A204.1 (cell line): ENCODE measurements around the gene ZBTB48.
"Not testable (repeated sequence)": the region's sequence is repeated elsewhere in the genome, so short reads cannot be mapped to it uniquely, and the experiment has no call there.

Experiments used
- FAIRE-seq: peaks from 2 replicates; lab custom pipeline; 2012; peaks lifted over from hg19 to GRCh38; lab: Jason Lieb, UNC

ZBTB48 gene

DNA sequence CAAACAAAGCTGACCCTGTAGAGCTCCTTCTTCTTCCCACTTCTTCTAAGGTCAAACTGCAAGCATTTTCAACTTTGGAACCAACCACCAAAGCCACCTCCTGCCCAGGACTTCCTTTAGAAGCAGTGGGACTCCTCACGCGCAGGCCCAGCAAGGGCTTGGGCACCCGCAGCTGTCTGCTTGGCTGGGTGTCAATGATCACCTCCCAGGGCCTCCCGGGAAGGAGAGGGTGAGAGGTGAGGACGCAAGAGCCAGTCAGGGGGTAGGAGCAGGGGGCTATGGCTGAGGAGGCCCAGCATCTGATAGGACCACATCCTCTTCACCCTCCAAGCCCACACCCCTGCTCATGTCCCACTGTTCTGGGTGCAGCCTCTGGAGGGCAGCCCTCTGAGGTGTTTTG is 12.6 kb downstream of the ZBTB48 start:
- FAIRE-seq: no peak

- no peak for FAIRE-seq
Measured at GRCh38 chr1:6592865-6593593, 13.2 kb downstream of the ZBTB48 start.

- FAIRE-seq: no peak
Measured at GRCh38 chr1:6593810-6594209, 14.0 kb downstream of the ZBTB48 start.

DNA sequence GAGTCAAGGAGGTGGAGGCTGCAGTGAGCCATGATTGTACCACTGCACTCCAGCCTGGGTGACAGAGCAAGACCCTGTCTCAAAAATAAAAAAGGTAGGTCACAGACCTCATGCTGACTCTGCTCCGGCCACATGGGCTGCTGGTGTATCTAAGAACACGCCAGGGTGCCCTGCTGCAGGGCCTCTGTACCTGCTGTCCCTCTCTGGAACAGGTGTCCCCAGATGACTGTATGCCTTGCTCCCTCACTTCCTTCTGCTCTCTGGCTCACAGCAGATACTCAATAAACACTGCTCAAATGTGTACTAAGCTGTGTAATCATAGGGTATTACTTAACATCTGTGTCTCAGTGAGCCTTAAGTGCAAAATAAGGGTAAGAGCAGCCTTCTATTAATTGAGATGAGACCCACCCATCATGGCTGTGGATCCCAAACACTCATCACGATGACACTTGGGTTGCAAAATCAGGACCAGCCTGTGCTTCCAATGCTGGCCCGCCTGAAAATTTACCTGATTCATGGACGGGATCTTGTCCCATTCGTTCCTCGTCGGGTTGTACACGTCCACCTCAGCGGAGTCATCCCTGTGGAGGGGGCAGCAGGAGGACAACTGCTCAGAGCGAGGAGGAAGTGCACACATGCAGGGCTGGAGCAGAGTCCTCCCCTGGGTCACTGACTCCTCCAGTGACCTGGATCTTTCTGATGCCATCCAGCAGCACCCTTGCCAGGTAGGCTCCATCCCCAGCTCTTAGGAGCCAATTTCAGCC is 15.4 kb downstream of the ZBTB48 start:
- FAIRE-seq: no peak

GRCh38 chr1:6596351-6596750 is 16.6 kb downstream of the ZBTB48 start:
- no peak for FAIRE-seq

GRCh38 chr1:6596886-6597776 is 17.3 kb downstream of the ZBTB48 start:
- FAIRE-seq: no peak

DNA sequence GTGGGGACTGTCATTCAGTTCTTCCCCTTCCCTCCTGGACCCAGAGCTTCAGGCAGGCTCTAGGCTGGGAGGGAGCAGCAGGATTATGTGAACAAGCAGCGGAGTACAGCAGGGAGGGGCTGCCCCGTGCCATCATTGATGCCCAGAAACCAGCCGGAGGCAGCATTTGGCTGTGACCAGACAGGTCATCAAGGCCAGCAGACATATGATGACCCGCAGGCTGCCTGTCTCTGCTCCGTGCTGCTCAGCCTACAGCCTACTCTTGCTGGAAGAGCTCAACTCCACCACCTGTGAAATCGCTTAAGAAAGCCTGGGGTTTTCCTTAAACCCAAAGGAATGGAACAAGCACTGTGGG is 18.0 kb downstream of the ZBTB48 start:
- FAIRE-seq: no peak

GRCh38 chr1:6599141-6599975 is 19.6 kb downstream of the ZBTB48 start:
- no peak for FAIRE-seq

DNA sequence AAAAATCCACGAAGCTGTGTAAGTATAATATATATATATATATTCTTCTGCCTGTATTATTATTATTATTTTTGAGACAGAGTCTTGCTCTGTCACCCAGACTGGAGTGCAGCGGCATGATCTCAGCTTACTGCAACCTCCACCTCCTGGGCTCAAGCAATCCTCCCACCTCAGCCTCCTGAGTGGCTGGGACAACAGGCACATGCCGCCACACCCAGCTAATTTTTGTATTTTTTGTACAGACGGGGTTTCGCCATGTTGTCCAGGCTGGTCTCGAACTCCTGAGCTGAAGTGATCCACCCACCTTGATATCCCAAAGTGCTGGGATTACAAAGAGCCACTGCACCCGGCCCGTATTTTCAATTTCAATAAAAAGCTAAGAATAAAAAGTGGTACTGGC is 20.2 kb downstream of the ZBTB48 start:
- FAIRE-seq: not testable (repeated sequence)

GRCh38 chr1:6600410-6601048 is 20.7 kb downstream of the ZBTB48 start:
- FAIRE-seq: no peak

DNA sequence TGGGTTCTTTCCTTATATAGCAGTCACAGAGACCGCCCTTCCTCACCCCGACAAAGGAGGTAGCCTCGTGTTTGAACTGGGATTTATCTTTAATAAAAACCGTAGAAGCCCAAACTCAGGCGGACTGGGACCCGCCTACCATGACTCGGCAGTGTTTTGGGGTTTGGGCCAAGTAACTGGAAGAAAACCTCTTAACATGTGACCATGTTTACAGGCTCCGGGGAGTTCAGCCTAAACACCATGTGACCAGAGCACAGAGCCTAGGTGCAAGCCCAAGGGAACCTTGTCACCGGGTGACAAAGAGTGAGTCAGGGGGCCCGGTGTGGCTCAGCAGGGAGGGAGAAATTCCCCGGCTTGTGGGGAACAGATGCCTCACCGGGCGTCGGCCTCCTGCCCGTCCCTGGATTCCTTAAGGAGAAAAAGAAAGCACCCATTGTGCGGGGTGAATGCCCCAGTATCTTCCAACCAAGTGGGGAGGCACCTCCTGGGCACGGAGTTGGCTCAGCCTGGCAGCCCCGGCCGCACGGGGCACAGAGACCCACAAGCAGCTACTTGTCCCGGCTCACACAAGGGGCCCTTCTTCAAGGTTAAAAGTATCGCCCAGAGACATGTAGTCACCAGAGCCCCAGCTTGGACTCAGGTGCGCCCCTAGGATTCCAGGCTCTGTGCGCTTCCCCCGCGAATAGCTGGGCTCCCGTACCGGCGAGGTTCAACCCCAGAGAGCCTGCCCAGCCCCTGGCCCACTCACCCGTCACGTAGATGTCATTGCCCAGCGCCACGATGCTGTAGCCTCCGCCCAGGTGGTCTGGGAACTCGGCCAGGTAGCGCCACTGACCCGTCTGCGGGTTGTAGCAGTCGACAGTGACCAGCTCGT is 21.5 kb downstream of the ZBTB48 start:
- no peak for FAIRE-seq

GRCh38 chr1:6601923-6602668 is 22.3 kb downstream of the ZBTB48 start:
- FAIRE-seq: no peak

GRCh38 chr1:6602669-6603237 is 23.0 kb downstream of the ZBTB48 start, which contains the start of gene KLHL21:
Gene KLHL21 (minus strand): TSS chr1:6602869. CDS start chr1:6602817, 52 bp downstream.
- FAIRE-seq: no peak

DNA sequence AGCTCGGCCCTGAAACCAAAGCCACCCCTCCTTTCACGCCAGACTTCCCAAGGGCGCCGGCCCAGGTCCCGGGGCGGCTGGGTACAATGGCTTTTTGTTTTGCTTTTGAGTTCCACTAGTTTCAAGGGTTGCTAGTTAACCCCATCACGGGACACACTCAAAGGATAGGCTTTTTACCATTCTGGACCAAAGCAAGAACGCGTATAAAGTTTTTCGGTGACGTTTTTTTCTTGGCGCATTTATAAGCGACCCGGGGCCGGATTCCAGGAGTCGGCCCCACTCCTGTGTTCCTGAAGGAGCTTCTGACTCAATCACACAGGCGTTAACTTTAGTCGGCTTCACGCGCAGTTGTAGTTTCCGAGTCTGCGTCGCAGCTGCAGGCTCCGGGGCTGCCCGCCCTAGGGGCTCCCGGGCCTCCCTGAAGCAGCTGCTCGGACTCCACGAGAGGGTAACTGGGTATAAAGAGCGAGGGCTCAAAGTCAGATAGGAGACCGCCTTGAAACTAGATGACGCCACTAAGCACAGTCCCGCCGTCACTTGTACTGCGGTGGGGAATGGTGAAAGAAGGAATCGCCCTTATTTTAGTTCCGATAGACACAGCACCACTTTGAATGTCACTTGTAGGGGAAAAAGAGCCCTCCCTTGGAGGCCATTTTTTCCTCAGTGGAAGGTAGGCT is 23.6 kb downstream of the ZBTB48 start:
- FAIRE-seq: no peak

DNA sequence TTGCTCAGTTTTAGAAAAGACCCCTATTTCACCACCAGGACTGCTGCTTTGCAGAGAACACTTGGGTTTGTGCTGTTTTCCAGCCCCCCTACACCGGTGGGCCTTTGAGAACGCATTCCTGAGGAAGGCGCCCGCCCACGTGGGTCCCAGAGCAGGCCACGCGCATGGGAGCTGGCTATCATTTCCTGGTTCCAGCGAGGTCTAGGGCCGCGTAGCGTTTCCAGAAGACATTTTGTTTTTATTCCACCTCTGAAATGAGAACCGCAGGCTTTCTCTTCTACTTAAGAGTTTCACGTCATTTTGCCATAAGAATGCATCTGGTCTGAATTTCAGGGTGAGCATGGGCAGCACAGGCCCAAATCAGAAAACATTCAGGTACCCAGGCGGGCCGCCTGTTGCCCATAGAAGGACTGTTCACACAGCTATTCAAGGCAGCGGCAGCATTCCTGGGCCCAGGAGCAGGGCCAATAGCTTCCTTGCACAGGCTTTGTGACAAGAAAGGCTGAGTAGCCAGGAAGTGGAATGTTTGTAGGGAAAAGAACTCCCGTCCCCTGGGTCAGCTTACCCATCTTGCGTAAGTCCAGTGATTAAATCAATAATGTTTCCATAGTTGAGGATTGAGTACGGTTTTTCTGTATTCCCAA is 24.2 kb downstream of the ZBTB48 start:
- FAIRE-seq: no peak

DNA sequence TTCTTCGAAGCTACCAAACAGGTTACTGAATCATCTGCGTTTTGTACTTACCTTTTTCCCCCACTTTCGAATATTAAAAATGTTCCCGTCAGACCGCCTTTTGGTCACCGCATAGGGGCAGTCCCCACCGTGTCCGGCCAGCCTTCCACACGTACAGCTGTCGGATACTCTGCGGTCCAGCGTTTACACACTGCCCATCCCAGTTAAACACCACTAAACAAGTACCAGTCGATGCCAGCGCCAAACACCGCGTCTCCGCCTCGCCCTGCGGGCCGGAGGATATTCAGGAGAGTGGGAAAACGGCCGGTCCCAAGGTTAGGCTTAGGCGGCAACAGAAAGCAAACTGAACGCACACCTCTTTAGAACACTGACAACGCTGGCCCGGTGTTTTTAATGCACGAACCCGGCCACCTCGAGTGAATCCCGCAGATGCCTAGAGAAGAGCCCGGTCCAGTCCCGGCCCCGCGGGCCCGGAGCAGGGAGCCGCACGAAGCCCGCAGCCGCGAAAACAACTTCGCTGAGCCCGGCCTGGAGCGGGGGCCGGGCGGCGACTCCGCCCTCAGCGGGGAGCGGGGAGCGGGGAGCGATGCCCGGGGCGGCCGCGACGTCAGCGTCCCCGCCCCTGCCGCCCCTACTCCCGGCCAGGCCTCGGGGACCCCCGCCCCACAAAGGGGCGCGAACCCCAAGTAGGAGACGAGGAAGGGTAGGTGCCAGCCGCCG is 33.0 kb downstream of the ZBTB48 start:
- FAIRE-seq: no peak

DNA sequence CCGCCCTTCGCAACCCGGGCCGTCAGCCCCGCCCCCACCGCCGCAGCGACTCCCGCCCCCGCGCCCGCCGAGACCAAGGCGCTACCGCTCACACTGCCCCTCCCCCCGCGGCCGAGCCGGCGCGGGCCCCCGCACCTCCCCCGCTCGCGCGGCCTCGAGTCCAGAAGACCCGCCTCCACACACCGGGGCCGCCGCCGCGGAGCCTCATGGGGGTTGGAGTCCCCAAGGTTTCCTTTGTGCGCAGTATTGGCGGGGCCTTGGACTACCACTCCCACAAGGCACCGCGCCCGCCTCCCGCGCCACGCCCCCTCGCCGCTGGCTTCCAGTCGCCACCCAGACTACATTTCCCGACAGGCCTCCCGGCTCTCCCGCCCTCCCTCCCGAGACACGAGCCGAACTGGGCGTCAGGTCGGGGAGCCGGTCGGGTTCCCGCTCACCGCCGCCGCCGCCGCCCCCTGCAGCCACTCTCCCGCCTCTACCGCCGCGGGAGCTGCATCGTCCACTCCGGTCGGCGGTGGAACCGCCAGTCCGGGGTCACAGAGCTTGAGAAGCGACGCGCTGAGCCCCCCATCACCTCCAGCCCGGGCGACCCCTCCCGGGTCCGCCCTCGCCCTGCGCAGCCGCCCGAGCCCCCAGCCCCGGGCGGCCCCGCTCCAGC is 33.7 kb downstream of the ZBTB48 start, which contains the start of gene PHF13:
Gene PHF13, plus strand, starts transcription at position 371 of the 658 bp plus-strand sequence. CDS start 336 bp downstream, outside the sequence.
- FAIRE-seq: no peak
